Gastrocnemius medialis (tissue), 4 donors: ENCODE results near the gene MYOM1. TPM values are rescaled to one million over a fixed set of nuclear protein-coding genes. Genes with fewer than 3 reads are reported as not detected.
A peak's percentile ranks its signal among the peaks of the same experiment; 100 is the strongest.

Experiments used
- ATAC-seq, 2 donors: fragments of 150-250 bp; one replicate each; pipeline ENCODE4 v1.9.1; 2016
- DNase-seq, 2 donors: peaks; one replicate each; pipeline ENCODE4 v3.0.0-alpha.2; 2019
- H3K27ac ChIP-seq, 4 donors: fragments of 200-600 bp; sonication (generic); 1 replicate in 1 of 4; 2 replicates in 3 of 4; pipeline ENCODE4 v1.5.1; 2016 to 2018; ENCODE audit warnings: mild to moderate bottlenecking in 2 of 4, moderate library complexity in 1 of 4
- H3K27me3 ChIP-seq, 3 donors: fragments of 200-600 bp; sonication (generic) in 2 of 3; 1 replicate in 1 of 3; 2 replicates in 2 of 3; pipeline versions ENCODE4 v1.5.1 to v1.6.0; 2016 to 2019; ENCODE audit warnings: mild to moderate bottlenecking in 1 of 3, moderate library complexity in 1 of 3
- H3K36me3 ChIP-seq, 2 donors: fragments of 200-600 bp; sonication (generic) in 1 of 2; one replicate each; pipeline ENCODE4 v1.5.1; 2017 to 2018
- H3K4me1 ChIP-seq, 2 donors: fragments of 200-600 bp; sonication (generic) in 1 of 2; one replicate each; pipeline ENCODE4 v1.5.1; 2016 to 2017; ENCODE audit warnings: mild to moderate bottlenecking in 2 of 2
- H3K4me3 ChIP-seq, 4 donors: fragments of 200-600 bp; sonication (generic) in 3 of 4; 1 replicate in 1 of 4; 2 replicates in 3 of 4; pipeline ENCODE4 v1.5.1; 2016 to 2019; ENCODE audit warnings: mild to moderate bottlenecking in 2 of 4
- H3K9me3 ChIP-seq, 3 donors: fragments of 200-600 bp; sonication (generic) in 2 of 3; 1 replicate in 1 of 3; 2 replicates in 2 of 3; pipeline ENCODE4 v1.5.1; 2016 to 2019
- POLR2A ChIP-seq, 2 donors: fragments of 450-650 bp; IDR thresholded peaks; one replicate each; pipeline ENCODE4 v1.6.1; 2017; ENCODE audit warnings: antibody characterized with exemption in 2 of 2, mild to moderate bottlenecking in 2 of 2, moderate library complexity in 2 of 2
- in situ Hi-C, 4 donors: fragments of 200-750 bp; cut with MboI; loops; one replicate each; pipeline versions ENCODE4 v1.15.0 to v1.8.0; 2017; ENCODE audit warnings: low sequenced_read_pairs in 4 of 4
- intact Hi-C: fragments of 100-400 bp; cut with DNase I; formaldehyde crosslinking; loops from one replicate; pipeline ENCODE4 v1.15.1; 2023; ENCODE audit warnings: low total_unique reads
- total RNA-seq, 4 donors: library from RNA; depleted of rRNA; stranded (reverse); fragments of >200 nt; gene quantifications; one replicate each; pipeline versions ENCODE4 v1.1.0 to v1.2.3, GENCODE V29; 2016
- TF ChIP-seq, protein P1 (sequence below), 5 experiments: fragments of 450-650 bp in 3 of 5; fragments of 200-600 bp in 2 of 5; sonication (generic) in 2 of 5; IDR thresholded peaks in 4 of 5; conservative IDR thresholded peaks in 1 of 5; 1 replicate in 4 of 5; 2 replicates in 1 of 5; pipeline ENCODE4 v1.5.1; 2016 to 2019; ENCODE audit warnings: antibody characterized with exemption in 5 of 5, mild to moderate bottlenecking in 3 of 5, moderate library complexity in 3 of 5

MYOM1 gene
- total RNA-seq, 4 donors from 2014 or later, result 245 to 307 (median 273) TPM

DNA sequence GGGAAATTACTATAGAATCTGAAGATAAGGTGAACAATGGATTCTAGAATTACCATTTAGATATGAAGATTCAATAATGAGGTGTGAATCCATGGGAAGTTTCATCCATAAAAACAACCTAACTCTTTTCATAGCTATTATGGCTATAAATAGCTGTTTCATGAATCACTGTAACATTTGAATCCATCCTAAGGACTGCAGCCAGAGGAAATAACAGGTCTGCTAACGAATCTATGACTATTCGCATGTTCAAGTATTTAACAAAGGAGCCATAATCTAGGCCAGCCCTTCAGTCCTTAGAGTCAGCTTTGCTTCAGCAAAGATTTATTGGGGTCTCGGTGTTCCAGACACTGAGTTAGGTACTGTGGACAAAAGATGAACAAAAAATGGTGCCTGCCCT, 87.1 kb downstream of the MYOM1 start:
- H3K27ac ChIP-seq, result peak overlapping the region; percentile 62 to 84 (median 64)
- intact Hi-C loops, result no loop called here
- no peak for TF ChIP-seq POLR2A (IDR thresholded peaks at IDR 0.05)
- TF ChIP-seq, protein P1, sequence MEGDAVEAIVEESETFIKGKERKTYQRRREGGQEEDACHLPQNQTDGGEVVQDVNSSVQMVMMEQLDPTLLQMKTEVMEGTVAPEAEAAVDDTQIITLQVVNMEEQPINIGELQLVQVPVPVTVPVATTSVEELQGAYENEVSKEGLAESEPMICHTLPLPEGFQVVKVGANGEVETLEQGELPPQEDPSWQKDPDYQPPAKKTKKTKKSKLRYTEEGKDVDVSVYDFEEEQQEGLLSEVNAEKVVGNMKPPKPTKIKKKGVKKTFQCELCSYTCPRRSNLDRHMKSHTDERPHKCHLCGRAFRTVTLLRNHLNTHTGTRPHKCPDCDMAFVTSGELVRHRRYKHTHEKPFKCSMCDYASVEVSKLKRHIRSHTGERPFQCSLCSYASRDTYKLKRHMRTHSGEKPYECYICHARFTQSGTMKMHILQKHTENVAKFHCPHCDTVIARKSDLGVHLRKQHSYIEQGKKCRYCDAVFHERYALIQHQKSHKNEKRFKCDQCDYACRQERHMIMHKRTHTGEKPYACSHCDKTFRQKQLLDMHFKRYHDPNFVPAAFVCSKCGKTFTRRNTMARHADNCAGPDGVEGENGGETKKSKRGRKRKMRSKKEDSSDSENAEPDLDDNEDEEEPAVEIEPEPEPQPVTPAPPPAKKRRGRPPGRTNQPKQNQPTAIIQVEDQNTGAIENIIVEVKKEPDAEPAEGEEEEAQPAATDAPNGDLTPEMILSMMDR (IDR thresholded peaks at IDR 0.05 in 4 of 5, conservative IDR thresholded peaks at IDR 0.05 in 1 of 5), result no peak

DNA sequence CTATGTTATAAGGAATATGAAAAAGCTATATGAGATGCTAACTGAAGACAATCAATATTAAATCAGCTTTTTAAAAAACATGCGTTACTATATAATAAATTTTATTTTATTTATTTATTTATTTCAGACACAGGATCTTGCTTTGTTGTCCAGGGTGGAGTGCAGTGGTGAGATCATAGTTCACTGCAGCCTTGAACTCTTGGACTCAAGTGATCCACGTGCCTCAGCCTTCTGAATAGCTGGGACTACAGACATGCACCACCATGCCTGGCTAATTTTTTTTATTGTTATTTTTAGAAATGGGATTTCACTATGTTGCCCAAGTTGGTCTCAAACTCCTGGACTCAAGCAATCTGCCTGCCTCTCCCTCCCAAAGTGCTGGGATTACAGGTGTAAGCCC, 89.4 kb downstream of the MYOM1 start:
- in situ Hi-C loops, result loop anchor here in 3 of 4 donors (10.0 to 25.0 kb wide), 2 partner anchors 186 to 193 kb away; no protein-coding TSS in a partner anchor
- TF ChIP-seq, protein P1 (IDR thresholded peaks at IDR 0.05 in 4 of 5, conservative IDR thresholded peaks at IDR 0.05 in 1 of 5), result no peak
- TF ChIP-seq POLR2A (IDR thresholded peaks at IDR 0.05), result no peak
- Histone ChIP-seq H3K9me3 (no peaks in the 10 kb centered on the region), H3K27ac (peak overlapping the region; percentile 7 to 69 (median 50)), H3K27me3 (no peaks in the 10 kb centered on the region), H3K4me1 (peaks cover 9 to 14% of the 10 kb centered on the region in 2 donors), H3K36me3 (peaks cover 0 to 40% of the 10 kb centered on the region in 2 donors), H3K4me3 (no peak overlapping the region)
- ATAC-seq (no peak), DNase-seq (no peak)
- intact Hi-C loops, result no loop called here

More for the DNA sequence above, 87.1 kb downstream of the MYOM1 start:
- no peaks in the 10 kb centered on the region for H3K9me3 ChIP-seq
- H3K4me3 ChIP-seq, result no peak overlapping the region
- ATAC-seq, result peak; percentile 67 to 78
- no peak for DNase-seq
- in situ Hi-C loops, result loop anchor here in 3 of 4 donors (10.0 to 25.0 kb wide), 2 partner anchors 188 to 195 kb away; no protein-coding TSS in a partner anchor
- peaks cover 0 to 22% of the 10 kb centered on the region in 2 donors for H3K36me3 ChIP-seq
- no peaks in the 10 kb centered on the region for H3K27me3 ChIP-seq
- peaks cover 9 to 14% of the 10 kb centered on the region in 2 donors for H3K4me1 ChIP-seq

DNA sequence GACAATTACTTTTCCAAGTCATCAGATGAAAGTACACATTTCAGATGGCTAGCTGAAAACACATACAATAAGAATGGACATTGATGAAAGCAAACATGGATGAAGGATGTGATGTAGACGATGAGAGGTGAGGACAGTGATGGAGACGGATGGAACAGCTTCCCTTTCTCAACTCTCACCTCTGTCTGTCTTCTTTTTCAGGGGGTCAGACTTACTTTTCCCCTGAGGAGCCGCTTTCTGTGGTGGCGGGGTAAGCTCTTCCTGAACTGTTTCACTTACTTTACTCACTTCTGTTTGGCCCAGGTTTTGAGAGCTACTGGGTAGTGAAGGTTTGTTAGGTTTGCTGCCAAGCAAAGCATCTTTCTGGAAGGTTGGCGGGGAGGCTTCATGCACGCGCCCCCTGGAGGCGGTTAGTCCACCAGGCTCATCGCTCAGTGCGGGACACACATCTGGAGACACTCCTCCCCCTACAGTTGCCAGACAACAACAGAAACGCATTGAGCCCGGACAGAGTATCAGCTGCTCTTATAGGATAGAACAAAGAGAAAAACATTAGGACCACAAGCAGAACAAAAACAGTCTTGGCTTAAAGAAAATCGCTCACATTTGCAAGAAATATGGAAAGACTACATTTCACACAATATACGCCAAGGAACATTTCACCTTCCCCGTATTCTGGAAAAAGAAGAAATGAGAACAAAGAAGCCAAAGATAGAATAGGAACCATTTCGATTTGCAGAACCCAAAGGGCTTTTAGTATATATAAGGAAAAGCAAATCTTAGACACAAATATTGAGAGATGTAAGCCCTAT, 90.5 kb downstream of the MYOM1 start:
- TF ChIP-seq POLR2A (IDR thresholded peaks at IDR 0.05), result no peak
- TF ChIP-seq, protein P1 (IDR thresholded peaks at IDR 0.05 in 4 of 5, conservative IDR thresholded peaks at IDR 0.05 in 1 of 5), result peak in 4 of 5 experiments; percentile 34 to 71 (median 62)
- no peaks in the 10 kb centered on the region for H3K27me3 ChIP-seq
- no peaks in the 10 kb centered on the region for H3K9me3 ChIP-seq
- peak; percentile 38 to 68 for DNase-seq
- peaks cover 0 to 45% of the 10 kb centered on the region in 2 donors for H3K36me3 ChIP-seq
- peak; percentile 41 to 58 for ATAC-seq
- H3K4me3 ChIP-seq, result no peak overlapping the region
- peak overlapping the region in 3 of 4 donors; percentile 9 to 69 (median 31) for H3K27ac ChIP-seq
- in situ Hi-C loops (loop anchor here in 2 of 4 donors (25.0 kb wide), 1 partner anchor 192 kb away; no protein-coding TSS in a partner anchor), intact Hi-C loops (loop anchor here (1.0 kb wide), 1 partner anchor 197 kb away; no protein-coding TSS in a partner anchor)
- peaks cover 9 to 14% of the 10 kb centered on the region in 2 donors for H3K4me1 ChIP-seq

DNA sequence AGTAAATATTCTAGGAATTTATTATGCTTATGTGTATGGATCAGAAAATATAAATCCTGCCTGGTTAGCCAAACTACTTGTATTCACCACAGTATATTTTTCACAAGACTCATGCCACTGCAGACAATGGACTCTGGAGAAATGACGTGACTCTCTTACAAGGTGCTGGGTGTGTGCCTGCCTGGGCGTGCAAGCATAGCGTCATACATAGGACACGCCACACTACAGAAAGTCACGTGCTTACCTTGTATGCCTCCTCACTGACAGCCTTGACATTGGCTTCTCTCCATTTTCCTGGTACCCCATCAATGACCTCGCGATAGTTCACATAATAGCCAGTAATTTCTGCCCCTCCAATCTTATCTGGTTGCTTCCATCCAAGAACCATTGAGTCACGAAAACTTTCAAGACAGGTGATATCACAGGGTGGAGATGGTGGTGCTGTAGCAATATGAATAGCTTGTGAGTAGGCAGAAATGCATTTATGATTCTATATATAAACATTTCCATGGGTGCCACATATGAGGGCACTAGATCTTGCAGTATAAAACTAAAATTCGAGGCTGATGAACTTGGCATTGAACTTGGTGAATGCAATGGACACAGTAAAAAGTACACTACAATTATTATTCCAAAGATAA, 93.2 kb downstream of the MYOM1 start:
- Histone ChIP-seq H3K4me3 (no peak overlapping the region), H3K27me3 (no peaks in the 10 kb centered on the region), H3K4me1 (no peaks in the 10 kb centered on the region), H3K27ac (peak overlapping the region; percentile 29 to 56 (median 42)), H3K9me3 (no peaks in the 10 kb centered on the region), H3K36me3 (peaks cover 0 to 35% of the 10 kb centered on the region in 2 donors)
- in situ Hi-C loops (loop anchor here in 2 of 4 donors (25.0 kb wide), 1 partner anchor 189 kb away; no protein-coding TSS in a partner anchor), intact Hi-C loops (no loop called here)
- TF ChIP-seq, protein P1 (IDR thresholded peaks at IDR 0.05 in 4 of 5, conservative IDR thresholded peaks at IDR 0.05 in 1 of 5), result no peak
- TF ChIP-seq POLR2A (IDR thresholded peaks at IDR 0.05), result no peak
- DNase-seq (no peak), ATAC-seq (peak in 1 of 2 donors; percentile 48)
